Stimulated activated CD8-positive, alpha-beta memory T cell treated with anti-CD3 and anti-CD28 coated beads, Interleukin-4, amount 100 ng/mL, for 24 hours (primary cell): ENCODE measurements around the gene HOXC10.

Source experiments
- DNase-seq: peaks from one replicate; pipeline ENCODE4 v3.0.0-alpha.2; 2020; ENCODE audit warnings: low read depth

The HOXC10 gene

DNA sequence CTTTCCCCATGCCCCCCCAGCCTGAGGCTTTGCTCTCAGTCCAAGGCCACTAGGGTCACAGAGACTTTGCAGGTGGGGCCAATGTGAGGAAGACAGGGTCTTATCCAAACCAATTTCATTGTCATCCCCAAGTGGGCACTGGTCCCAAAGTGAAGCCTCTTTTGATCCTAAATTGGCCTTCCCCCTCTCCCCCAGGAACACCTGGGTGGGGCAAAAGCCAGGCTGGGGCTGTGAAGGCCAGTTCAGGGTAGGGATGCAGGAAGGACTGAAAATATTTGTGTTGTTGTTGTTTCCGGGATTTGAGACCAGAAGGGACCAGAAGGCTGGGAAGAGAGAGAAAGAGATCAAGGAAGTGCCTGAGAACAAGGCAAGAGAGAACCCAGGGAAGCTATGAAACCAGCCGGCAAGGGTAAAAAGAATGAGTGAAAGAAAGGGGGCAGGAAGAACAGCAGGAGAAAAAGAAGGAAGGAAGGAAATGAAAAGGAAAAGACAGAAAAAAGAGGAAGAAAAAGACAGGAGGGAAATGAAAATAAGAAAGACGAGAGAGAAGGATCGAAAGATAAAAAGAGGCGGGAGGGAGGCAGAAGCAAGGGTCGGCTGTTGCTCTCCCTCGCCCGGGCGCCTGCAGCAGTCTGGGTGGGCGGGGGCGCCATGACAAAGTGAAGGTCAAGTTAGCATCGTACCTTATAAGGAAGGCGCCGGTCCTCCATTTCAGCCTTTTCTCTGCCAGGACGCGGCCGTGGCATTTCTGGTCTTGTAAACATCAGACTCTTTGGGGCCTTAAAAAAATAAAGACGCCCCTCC is 19.5 kb upstream of the HOXC10 start:
- no peak for DNase-seq

- no peak for DNase-seq
Measured at GRCh38 chr12:53966085-53966384, 18.9 kb upstream of the HOXC10 start.

GRCh38 chr12:53966385-53967133 is 18.4 kb upstream of the HOXC10 start:
- DNase-seq: no peak

- DNase-seq: no peak
Measured at GRCh38 chr12:53967421-53967925, 17.5 kb upstream of the HOXC10 start.

DNA sequence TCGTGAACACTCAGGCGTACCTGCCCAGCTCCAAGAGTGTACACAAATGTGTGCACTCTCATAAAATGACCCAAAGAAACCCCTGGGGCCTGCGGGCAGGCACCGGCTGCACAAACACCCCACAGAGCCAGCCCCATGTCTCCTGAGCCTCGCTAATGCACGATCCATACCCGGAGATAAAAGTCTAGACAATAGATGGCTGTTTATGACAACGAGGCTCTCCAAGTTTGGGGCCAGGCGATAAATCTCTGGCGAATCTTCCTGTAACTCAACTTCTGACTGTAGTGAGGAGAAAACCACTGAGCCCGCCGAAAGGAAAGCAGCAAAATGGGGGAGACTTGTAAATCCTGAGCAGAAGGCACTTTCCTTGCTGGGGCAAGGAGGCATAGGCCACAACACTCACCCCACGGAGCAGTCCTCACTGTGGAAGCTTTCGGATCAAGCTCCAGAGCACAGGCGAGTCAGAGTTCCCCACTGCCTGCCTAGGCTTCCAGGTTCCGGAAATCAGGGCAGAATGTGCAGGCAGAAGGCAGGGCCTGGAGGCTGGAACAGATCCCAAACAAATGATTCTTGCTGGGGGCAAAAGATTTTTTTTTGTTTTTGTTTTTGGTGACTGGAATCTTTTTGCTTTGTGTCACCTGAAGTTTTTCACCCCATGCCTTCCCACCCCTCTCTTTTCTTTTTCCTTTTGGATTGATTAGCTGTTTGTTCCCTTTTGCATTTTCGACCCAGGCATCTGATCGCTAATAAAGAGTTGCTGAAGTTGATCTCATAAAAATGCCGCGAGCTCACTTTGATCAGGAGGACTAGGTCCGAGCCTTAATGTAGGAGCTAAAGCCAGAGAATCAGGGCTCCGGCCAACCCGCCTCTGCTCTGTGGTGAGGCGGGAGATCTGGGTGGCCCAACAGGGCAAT is 16.5 kb upstream of the HOXC10 start:
- no peak for DNase-seq

GRCh38 chr12:53969588-53970259 is 15.2 kb upstream of the HOXC10 start:
- DNase-seq: no peak

- no peak for DNase-seq
Measured at GRCh38 chr12:53970451-53970850, 14.5 kb upstream of the HOXC10 start.

- no peak for DNase-seq
Measured at GRCh38 chr12:53971129-53971528, 13.8 kb upstream of the HOXC10 start.

- DNase-seq: no peak
Measured at GRCh38 chr12:53971686-53972085, 13.3 kb upstream of the HOXC10 start.

DNA sequence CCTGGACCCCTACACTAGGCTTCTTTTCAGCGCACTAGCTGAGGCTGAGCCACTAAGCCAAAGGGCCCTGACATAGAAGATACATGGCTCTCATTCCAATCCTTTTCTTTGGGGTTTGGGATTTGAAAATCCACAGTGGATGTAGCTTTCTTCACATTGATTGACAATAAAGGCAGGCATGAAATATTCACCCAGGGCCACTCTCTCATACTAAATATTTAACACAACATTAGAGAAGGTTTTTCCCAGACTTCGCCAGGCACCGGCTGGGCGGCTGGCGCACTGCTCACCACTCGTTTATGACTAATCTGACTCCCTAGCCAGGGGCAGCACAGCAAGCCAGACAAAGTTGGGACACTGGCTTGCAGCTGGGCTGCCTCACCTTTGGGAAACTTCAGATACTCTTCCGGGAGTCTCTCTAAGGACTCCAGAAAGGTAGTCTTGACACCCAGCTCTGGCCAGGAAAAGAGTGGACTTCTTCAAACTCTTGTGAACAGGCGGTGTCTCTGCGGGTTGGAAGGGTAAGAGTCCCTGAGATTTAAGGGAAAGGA is 12.7 kb upstream of the HOXC10 start:
- DNase-seq: no peak

- no peak for DNase-seq
Measured at GRCh38 chr12:53972722-53973235, 12.2 kb upstream of the HOXC10 start, which contains the start of gene HOXC11. HOXC11 (plus strand) TSS chr12:53973126; CDS start chr12:53973242, 116 bp downstream.

- DNase-seq: no peak
Measured at GRCh38 chr12:53973236-53974042, 11.5 kb upstream of the HOXC10 start.

GRCh38 chr12:53974084-53975063 is 10.6 kb upstream of the HOXC10 start, which contains the start of gene HOTAIR:
HOTAIR (minus strand) TSS chr12:53974954.
- no peak for DNase-seq

GRCh38 chr12:53975064-53975471 is 9.9 kb upstream of the HOXC10 start:
- no peak for DNase-seq

GRCh38 chr12:53975479-53976152 is 9.3 kb upstream of the HOXC10 start:
- DNase-seq: no peak

DNA sequence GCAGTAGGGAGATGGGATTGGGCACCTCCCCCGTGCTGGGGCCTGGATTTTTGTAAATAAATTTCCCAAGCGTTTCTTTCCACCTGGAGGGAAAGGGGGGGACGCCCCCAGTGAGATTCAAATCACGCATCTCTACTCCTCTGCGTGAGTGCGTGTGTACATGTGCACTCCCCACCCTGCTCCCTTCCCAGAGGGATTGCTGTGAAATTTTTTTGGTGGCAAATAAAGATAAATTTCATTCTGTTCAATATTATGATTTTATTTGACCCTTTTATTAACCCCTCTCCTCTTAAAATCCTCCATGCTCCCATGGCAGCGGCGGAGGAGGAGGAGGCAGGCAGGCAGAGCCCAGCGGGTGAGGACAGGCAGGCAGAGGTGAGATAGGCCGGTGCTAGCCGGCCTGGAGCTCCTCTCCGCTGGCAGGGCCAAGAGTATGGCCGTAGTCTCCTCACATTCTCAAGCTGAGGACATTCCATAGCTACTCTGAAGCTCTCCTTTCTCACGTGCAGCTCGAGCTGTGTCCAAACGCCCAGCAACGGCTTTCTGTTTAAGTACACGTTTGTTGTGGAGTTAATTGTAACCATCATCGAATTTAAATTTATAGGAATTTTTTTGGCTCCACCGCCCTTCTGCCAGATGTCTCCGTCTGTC is 8.6 kb upstream of the HOXC10 start:
- no peak for DNase-seq

GRCh38 chr12:53976823-53977595 is 7.9 kb upstream of the HOXC10 start:
- no peak for DNase-seq
